Dermis blood vessel endothelial cell (primary cell): ENCODE results near the gene AKNAD1. TPM values are rescaled to one million over a fixed set of nuclear protein-coding genes. Genes with fewer than 3 reads are reported as not detected.
"Not testable (repeated sequence)": the region's sequence is repeated elsewhere in the genome, so short reads cannot be mapped to it uniquely, and the experiment has no call there.

ENCODE experiments used
- DNase-seq: peaks from one replicate; pipeline ENCODE4 v3.0.0; 2010
- total RNA-seq: library from RNA; depleted of rRNA; stranded (reverse); fragments of >200 nt; gene quantifications from 2 replicates; pipeline ENCODE4 v1.2.3, GENCODE V29; 2014

Gene AKNAD1
- total RNA-seq, 1 donor from 2014 or later = 0.34 TPM

DNA sequence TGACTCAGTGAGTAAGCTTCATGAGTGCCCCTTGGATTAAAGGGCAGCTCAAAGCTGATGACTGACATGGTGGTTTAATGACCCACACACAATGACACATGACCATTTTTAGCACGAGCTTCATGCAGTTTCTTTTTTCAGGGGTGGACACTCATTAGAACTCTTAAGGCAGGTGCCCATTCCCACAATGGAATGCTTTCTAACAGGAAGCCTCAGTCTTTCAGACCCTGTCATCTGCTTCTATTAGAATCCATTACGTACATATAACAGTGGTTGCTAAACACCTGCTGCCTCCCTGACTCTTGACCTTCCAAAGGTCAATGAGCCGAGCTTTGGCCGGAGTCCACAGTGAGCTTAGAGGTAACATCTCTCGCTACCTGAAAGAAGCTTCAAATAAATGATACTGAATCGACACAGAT is 27.4 kb downstream of the AKNAD1 start:
- peak; percentile 47 for DNase-seq

DNA sequence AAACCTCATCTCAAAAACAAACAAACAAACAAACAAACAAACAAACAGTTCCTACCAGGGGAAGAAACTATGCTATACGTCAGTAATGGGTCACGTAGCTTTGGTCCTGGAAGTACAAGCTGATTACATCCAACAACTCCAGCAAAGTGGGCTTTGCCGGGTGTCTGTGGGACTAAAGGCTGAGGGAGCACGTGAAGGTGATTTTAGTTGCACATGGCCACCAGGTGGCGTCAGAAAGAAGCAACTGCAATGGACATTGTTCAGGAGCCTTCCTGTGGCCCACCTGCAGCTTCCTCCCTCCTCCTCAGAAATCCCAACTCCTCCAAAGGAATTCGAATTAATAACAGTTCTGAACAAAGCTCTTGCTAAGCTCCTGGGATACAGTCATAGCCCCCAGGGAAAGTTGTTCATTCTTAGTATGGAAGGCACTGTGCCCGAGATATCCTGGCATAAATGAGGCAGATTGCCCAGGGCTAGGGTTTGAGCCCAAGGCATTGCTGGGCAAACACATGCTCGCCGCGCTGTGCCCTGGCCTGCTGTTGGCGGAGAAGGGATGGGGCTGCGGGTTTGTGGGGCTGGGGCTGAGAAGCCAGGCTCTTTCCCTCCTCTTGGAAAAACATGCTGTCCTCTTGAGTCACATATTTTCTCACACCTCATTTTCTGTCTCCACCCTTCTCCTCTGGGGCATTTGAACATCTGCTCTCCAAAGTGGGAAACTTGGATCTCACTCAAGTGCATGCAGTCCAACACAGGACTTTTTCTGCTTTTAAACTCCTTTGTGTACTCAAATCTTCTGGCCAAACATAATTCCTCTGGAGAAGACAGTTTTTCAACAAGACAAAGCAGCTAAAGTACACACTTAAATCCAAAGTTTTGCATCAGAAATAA is 28.6 kb downstream of the AKNAD1 start:
- DNase-seq = peak; percentile 90

DNA sequence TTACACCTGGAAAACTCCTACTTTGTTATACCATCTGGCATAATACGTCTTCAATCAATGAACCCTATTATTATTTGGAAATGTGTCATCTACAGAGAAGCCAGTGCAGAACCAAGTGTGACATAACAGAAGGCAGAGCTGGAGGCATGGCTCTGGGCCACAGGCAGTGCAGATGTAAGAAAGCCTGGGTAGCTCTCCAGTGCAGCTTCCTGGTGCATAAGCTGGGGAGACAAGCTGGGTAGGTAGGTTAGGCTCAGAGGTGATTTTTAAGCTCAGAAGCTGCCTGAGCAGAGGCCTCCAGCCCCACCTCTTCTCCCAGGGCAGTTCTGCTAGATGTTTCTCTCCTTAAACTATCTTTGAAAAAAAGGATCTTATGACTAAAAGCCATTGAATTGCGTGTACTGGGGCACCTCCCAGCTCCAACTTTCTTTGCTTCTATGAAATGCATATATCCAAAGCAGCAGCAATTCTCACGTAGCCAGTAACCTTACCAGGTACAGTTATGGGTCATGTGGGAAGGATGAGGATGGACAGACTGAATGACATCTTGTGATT is 30.7 kb downstream of the AKNAD1 start:
- DNase-seq = no peak

DNA sequence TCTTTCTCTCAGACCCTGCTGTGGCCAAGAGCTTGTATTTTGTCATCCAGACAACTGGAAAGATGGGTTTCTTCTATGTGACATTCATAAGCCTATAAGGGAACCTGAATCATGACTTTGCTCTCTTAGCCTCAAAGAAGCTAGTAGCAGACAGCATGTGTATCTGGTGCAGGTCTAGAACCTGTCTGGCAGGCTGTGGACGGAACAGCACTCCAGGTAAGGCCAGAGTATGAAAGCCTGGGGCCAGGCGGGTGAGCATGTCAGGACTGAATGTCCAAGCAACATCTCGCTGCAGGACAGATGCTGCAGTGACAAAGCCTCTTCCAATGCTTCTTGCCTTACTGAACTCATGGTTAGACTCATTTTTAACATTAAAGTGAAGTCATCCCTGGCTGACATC is 32.8 kb downstream of the AKNAD1 start:
- DNase-seq = no peak

DNA sequence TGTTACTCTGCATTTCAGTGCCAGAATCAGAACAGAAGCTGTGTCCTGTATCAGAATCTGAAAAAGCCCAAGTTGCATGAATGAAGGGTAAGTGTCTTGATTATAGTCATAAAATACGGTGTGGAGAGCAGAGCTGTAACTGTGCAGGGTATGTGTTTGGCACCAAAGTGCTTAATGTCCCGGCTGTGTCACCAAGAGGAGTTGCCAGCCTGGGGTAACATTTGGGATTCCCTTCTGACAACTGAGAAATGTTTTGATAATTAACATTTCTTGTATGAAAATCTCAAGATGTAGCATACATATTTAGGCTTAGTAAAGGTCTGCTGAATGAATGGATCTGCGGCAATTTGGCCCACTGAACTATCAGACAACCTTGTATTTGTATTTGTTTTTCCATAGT is 33.3 kb downstream of the AKNAD1 start:
- DNase-seq = no peak

DNA sequence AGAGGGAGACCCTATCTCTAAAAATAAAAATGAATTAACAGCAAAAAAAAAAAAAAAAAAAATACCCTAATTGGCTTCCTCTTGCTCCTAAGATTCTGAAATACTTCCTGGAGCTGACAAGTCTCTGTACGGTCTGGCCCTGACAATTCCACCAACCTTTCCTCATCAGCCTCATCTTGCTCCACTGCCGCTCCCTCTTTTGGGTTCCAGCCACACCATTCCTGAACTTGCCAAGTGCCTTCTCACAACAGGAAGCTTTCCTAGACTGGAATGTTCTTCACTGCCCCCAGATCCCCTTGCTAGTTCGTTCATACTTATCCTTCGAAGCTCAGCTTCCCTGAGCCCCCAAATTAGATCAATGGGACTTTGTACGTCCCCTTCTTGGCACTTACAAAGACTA is 37.0 kb downstream of the AKNAD1 start:
- no peak for DNase-seq

DNA sequence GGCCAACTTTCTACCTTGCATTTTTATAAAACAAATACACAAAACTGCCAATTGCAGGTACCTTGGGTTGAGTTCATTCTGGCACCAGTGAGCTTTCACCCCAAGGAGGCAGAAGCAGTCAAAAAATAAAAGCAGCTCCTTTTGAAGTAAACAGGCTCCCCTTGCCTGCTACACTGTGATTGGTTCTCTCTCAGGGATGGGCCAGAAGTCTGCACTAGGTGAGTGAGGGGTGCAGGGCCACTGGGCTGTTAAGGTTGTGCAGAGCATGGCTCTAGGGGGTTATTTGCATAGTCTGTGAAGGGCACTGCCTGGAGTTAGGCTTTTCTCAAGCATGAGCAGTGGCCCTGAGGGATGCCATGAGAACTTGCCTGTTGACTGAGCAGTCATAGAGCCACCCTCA is 39.1 kb downstream of the AKNAD1 start:
- no peak for DNase-seq

DNA sequence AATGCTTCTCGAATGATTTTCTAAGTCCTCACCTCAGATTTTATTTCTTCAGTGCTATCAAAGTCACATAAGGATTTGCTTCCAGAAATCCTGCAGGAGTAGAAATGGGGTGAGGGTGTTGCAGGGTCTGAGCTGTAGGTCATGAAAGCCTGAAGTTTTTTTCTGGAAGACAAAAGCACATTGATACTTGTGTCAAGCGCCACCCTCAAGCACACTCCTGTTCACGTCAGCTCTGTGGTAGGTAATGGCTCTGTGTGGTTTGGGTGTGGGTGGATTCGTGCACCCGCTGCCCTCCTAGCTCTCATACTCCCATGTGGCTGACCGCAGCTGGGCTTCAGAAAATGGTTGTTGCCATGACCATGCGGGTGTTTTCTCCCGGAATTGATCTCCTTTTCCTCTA is 39.9 kb downstream of the AKNAD1 start:
- DNase-seq = peak; percentile 67

DNA sequence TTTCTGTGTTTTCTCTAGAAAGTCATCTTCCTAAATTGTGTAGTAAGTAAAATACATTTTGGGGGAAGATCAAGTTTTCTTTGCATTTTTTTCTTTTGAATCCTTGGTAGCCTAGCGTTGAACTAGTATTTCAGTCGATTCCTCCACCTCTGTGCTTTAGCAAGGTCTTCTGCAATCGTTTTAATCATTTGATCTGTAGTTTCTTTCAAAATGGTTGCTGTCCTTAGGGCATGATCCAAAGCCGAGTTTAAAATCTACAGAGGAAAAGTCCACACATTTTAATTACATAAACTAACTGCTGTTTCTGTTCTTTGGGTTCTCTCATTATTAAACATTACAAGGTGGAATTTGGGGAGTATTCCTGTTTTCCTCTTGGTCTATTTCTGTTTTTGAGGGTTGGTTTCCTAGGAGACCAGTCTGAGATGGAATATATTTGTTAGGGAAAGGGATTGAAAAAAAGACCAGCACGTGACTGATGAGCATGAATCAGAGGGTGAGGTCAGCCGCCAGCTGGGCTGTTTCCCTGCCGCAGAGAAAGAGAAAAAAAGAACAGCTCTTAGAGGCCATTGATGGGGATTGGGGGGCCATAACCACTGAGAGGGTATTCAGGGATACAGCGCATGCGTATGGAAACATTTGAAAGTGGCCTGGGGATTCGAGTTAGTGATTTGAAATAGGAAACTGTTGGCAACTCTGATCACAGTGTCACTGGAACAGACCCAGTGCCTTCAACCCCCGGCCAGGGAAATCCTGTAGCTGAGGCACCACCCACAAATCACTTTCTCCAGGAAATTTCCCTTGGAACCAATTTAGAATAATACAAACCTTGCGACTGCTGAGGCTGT is 40.6 kb downstream of the AKNAD1 start:
- DNase-seq = peak; percentile 96

DNA sequence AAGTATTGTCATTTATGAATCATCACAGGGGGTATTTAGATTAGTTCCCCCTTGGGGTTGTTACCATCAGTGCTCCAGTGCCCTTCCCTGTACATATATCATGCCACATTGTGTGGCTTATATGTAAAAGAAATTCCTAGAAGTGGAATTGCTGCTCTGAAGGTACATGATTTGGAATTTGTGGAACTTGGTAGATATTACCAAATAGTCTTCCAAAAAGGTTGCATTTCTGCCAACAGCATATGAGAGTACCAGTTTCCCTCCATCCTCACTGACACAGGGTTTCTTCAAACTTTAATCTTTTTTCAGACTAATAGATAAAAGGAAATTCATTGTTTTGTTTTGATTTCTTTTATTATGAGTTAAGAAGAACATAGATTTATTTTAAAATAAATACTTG is 41.3 kb downstream of the AKNAD1 start:
- peak; percentile 5 for DNase-seq

DNA sequence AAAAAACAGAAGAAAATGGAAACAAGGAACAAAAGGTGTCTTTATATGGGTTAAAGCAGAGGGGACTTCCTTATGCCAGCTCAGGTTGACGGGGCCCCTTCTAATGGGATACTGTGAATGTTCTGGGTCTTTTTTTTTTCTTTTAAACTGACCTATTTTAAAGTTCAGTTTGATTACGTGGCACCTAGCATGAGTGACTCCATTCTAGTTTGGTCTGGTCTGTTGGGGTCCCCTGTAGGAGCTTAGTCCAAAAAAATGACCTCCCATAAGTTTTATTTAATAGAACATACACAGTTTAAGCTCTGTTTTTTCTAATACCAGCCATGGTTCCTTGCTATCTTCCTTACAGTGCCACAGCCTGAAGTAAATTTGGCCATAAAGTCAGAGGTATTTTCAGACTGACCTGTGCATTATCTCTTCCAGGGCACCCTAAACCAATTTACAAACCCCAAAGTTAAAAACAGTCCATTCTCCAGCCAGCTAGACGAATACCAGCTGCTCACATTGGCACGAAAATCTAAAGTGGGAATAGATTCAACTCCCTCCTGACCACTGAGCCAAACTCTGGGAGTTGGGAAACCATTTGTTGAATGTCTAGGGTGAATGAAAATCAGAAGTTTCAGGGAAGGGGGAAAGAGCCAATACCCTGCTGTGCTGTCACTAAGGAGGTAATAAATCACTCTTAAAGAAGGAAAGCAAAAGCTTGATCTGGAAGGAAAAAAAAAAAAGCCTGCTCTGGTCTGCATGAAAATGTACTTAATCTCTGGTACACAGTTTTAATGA is 42.4 kb downstream of the AKNAD1 start:
- DNase-seq = no peak

DNA sequence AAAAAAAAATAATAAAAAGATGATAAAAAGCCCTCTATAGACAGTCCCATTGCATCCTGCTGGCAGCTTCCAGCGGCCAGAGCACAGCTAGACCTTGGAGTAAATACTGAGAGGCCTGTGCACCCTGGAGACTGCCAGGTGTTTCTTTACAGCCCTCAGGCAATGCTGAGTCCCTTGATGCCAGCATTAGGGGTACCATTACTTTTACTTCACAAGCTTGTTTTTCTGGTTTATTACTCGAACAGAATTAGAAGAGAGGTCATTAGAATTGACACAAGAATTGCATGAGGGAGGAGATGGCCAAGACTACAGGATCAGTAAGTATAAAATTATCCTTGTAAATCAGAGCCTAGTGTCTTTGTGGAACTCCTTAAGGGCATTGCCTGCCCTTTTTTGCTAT is 43.6 kb downstream of the AKNAD1 start:
- no peak for DNase-seq

DNA sequence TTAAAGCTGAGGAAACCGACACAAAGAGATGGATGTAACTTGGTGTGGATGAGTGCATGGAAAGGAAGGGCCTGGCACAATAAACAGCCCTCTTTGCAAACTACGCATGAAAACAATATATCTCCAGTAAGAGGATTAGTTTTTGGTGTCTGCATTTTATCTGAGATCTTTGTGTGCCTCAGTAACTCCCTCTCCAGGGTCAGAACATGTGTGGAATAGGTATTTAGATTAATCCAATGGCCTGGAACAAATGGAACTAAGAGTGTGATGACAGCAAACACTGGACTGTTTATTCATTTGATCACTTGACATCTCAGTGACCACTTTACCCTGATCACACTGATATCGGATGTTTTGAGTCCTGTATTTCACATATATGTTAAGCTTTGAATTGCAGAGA is 45.3 kb downstream of the AKNAD1 start:
- DNase-seq = no peak

DNA sequence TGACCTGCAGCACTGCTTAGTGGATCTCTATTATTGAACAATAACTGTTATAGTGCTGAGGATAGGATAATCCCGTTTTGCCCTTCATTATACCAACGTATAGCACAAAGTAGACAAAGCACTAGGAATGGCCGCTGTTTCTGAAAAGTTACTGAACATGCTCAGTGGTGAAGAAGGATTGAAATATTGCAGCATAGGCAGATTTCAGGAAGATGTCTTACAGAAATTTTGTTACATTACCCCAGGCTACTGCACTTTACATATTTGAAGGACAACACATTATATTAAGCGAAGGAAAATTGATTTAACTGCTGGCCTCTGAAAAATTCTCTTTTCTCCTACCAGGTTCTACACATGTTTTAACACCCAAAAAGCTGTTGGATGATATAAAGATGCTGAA is 48.5 kb downstream of the AKNAD1 start:
- DNase-seq = no peak

DNA sequence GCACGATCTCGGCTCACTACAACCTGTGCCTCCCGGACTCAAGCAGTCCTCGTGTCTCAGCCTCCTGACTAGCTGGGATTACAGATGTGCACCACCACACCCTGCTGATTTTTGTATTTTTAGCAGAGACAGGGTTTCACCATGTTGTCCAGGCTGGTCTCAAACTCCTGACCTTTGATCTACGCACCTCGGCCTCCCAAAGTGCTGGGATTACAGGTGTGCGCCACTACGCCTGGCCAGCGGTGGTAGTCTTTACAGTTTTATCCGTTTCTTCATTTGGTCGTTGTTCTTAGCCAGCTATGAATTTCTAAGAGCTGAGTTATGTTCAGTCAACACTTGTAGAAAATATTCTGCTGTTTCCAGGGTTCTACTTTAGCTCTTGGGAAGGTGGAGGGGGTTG is 53.3 kb downstream of the AKNAD1 start:
- no peak for DNase-seq

DNA sequence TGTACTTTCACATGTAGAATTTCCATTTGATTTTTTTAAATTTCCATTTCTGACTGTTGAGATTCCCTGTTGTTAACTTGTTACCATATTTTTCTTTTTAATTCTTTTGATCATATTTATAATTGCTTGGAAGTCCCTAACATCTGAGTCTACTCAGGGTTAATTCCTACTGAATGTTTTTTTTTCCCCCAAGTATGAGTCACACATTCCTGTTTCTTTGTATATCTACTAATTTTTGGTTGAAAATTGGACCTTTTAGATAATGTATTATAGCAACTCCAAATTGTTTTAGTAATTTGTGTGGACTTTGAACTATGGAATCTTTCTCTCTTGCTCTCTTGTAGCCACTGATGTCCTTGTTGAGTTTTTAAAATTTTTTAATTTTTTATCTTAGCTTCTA is 55.8 kb downstream of the AKNAD1 start:
- peak; percentile 40 for DNase-seq

DNA sequence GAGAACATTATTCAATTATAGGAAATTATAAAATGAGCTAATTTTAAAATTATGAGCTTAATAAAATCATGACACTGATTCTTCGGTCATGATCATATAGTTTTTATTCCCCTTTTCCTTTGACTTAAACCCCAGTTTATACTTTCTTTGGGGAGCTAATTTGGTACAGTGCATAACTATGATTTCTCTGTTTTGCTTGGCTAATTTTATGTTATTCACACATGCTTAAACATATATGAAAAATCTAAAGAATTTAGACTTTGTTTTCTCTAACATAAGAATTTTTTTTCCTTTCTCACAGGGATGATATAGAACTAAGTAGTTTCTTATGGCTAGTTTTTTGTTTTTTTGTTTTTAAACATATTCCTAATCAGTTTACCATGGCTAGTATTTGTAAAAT is 57.9 kb downstream of the AKNAD1 start:
- no peak for DNase-seq

DNA sequence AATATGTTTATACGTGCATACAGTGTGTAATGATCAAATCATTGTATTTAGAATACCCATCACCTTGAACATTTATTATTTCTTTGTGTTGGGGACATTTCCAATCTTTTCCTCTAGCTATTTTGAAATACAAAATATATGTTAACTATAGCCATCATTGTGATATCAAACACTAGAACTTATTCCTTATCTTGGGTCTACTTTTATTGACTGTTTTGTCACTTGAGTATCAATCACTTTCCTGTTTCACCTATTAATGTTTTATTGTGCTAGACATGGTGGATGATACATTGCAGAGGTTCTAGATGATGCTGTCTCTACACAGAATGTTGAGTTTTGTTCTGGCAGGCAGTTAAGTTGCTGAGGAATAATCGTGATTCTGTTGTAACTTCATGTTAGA is 64.5 kb downstream of the AKNAD1 start:
- no peak for DNase-seq

DNA sequence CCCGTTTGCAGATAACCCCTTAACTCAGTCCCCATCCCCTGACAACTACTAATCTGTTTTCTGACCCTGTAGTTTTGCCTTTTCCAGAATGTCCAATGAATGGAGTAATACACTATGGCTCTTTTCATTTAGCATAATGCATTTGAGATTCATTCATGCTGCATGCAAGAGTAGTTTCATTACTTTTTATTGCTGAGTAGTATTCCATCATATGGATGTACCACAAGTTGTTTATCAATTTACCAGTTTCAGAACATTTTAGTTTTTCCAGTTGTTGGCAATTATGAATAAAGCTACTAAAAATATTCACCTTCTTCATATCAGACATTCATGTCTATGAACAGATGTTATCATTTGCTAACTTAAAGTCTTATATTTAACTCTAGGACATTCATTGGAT is 65.1 kb downstream of the AKNAD1 start:
- DNase-seq = no peak

DNA sequence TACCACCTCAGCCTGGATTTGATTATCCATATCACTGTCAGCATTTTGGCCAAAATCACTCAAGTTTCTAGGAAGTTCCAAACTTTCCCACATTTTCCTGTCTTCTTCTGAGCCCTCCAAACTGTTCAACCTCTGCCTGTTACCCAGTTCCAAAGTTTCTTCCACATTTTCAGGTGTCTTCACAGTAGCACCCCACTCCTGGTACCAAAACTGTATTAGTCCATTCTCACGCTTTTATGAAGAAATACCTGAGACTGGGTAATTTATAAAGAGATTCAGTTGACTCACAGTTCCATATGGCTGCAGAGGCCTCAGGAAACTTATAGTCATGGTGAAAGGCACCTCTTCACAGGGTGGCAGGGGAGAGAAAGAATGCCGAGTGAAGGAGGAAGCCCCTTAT is 71.0 kb downstream of the AKNAD1 start:
- no peak for DNase-seq

DNA sequence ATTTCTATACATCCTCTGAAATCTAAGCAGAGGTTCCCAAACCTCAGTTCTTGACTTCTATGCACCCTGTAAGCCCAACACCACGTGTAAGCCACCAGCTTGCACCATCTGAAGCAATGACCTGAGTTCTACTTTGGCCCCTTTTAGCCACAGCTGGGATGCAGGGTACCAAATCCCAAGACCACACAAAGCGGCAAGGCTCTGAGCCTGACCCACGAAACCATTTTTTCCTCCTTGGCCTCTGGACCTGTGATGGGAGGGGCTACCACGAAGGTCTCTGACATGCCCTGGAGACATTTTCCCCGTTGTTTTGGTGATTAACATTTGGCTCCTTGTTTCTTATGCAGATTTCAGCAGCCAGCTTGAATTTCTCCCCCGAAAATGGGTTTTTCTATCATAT is 71.6 kb downstream of the AKNAD1 start:
- DNase-seq = no peak

DNA sequence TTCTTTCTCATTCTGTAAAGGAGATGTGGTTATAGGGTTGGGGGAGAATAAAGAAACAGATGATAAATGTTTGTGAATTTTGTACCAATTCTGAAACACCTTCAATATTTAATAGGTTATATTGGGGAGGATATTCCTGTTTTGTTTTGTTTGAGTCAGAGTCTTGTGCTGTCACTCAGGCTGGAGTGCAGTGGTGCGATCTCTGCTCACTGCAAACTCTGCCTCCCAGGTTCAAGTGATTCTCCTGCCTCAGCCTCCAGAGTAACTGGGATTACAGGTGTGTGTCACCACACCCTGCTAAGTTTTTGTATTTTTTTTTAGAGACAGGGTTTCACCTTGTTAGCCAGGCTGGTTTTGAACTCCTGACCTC is 75.3 kb downstream of the AKNAD1 start:
- DNase-seq = not testable (repeated sequence)
